ENCODE measurements around the gene PREP.
"Not testable (repeated sequence)": the region's sequence is repeated elsewhere in the genome, so short reads cannot be mapped to it uniquely, and the experiment has no call there.

PREP gene

DNA sequence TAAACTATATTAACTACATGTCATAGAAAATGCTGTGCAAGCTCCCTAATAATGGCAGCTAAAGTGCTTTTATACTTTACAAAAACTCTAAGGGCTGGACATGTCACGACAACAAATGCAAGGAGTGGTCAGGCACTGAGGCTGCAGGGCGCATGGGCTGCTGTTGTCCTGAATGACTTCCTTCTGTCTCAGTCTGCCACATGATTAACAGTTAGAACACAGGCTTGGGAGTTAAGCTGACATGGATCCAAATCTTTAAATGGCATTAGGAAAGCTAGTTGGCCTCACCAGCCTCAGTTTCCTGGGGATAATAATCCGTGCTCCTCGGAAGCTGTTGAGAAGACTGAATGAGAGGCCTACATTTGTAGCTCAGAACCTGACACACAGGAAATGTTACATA, 57.4 kb downstream of the PREP start:
- no peak for DNase-seq (ENCODE audit: low read depth)

DNA sequence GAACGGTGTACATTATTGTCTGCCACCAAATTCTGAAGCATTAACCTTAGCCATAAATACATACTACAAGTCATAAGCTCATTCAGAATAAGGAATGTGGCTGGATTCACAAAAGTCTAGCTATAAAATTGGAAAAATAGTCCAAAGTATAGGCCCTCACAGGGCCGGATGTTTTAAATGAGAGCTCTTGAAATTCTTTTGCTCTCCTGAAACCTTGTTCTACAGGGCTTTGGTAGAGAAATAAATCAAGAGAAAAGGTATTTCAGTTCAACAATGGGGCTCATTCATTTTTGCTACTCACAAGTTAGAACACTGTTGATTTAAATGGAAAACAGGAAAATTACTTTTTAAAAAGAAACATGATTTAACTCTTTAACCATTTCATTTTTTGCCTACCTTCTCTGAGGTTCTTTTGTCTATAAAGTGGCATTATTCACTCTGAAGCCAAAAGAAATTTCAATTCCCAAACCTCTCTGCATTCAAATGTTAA, 58.0 kb downstream of the PREP start:
- DNase-seq (ENCODE audit: low read depth), result no peak

DNA sequence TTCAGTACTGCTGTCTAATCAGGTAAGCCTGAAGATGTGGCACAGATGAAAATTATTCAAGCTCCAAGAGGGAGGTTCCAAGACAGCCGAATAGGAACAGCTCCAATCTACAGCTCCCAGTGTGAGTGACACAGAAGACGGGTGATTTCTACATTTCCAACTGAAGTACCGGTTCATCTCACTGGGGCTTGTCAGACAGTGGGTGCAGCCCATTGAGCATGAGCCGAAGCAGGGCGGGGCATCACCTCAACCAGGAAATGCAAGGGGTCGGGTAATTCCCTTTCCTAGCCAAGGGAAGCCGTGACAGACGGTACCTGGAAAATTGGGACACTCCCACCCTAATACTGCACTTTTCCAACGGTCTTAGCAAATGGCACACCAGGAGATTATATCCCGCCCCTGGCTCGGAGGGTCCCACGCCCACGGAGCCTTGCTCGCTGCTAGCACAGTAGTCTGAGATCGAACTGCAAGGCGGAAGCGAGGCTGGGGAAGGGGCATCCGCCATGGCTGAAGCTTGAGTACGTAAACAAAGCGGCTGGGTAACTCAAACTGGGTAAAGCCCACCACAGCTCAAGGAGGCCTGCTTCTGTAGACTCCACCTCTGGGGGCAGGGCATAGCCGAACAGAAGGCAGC, 64.4 kb downstream of the PREP start:
- not testable (repeated sequence) for DNase-seq (ENCODE audit: low read depth)

DNA sequence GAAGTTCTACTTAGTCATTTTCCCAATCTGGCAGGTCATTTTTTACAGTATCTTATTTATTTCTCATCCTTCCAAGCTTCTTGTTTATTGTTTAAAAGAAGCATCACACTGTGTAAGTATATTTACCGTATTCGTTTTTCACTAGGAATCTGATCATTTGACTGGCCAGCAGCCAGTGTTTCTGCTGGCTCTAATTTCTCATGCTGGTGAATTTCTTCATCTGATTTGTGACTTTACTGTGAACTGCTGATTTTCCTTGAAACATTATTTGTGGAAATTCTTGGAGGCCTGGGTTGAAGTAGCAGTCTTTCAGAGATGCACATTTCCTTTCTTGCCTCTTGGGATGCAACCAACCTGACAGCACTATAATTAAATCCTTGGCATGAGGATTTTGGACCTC, 65.9 kb downstream of the PREP start:
- peak; percentile 23 for DNase-seq (ENCODE audit: low read depth)

DNA sequence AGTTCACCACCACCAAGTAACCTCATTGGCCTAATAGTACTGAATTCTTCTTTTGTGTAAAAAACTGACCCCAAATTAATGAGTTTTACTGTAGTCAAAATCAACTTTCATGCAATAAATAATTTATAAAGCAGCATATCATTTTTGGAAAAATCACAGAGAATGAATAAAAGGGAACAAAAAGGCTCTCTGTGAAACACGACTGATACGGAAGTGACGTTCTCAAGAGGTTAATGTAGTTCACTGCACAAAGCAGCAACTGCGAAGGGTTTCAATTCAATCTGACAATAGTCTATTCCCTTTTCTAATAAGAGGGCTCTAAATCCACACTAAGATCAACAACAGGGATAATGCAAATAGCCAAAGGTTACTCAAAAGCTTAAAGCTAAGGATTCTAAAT, 70.3 kb downstream of the PREP start:
- no peak for DNase-seq (ENCODE audit: low read depth)

DNA sequence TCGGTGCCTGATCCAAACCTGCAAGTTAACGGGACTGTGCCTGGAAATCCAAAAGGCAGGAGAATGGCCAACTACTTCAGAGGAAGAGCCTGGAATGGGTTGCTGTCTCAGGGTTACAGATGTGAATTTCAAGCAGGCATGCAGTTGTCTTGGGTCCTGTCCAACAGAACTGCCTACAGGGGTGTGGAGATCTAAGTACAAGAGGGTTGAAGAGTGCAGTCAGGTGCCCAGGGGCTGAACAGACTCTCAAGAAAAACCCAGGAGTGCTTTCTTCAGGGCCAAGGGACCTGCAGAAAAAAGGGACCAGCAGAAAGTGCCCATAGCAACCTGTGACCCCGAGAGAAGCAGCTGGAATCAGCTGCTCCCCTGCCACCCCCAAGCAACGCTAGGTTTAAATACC, 71.0 kb downstream of the PREP start:
- no peak for DNase-seq (ENCODE audit: low read depth)

DNA sequence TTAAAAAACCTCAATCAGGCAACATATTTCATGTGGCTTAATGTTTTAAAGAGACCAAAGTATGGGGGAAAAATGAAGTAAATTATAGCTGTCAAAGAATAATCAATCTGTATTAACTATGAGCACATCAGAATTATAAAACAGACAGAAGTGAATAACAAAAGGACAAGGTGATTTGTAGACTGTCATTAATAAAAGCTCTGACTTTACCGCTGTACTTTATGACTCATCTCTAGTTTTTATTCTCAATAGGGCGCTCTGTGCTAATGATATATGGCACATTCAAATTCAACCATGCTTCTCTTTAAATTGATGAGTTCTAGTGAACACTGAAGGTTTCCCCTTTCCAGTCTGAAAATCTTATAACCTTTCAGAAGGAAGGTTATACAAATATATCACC, 72.0 kb downstream of the PREP start:
- DNase-seq (ENCODE audit: low read depth), result no peak

DNA sequence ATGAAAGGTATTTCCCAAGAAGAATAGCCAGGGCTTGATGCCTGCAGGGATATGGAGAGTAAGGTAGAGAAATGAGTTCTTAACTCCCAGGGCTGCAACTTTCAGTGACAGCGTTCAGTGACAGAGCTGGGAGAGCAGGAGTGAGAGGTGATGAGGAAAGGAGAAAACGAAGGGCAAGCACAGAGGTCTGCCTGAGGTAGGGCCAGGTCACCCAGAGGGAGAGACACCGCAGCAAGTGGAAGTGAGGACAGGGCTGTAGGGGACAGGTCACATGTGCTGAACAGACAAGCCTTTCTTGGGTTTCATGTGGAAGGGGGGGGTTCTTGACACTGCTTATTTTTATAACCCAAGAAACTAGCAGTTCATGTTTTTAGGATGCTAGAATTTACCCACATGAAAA, 72.5 kb downstream of the PREP start:
- DNase-seq (ENCODE audit: low read depth), result no peak

DNA sequence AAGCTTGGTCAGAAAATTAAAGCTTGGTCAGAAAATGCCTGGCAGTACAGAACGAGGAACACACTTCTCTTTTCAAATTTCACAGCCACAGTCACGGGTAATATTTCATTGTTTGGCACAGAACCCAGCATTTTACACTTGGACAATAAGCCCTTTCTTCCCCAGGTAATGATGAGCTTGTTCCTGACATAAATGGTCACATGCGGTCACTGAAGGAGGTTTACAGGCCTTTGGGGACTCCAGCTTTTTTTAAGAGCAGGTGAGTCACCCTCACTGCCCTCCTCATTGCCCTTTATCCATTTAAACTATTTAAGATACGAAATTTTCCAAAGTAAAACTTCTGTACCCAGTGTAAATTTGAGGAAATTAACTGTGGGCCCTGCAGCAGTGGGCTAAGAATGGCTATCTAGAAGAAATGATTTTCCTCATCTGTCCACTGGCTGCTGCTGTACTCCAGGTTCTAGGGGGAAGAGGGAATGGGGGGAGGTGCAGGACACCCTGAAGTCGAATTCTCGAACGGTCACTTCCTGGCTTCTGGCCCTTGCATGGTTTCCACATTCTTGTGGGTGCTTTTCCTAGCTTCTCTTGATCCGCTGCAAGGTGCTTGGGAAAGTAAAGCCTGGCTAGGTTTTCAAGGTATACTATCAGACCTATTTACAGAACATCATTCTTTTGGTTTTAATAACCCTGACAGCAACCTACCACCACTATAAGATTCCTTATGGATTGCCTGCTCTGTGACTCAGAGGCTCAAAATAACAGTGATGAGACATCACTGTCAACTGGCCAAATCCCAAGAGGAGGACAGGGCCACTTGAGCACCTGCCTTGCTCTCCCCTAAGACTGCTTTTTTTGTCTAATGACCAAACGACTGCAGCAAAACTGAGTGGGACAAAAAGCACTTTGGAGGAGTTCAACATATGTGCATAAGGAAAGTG, 75.8 kb downstream of the PREP start:
- peak; percentile 30 for DNase-seq (ENCODE audit: low read depth)

DNA sequence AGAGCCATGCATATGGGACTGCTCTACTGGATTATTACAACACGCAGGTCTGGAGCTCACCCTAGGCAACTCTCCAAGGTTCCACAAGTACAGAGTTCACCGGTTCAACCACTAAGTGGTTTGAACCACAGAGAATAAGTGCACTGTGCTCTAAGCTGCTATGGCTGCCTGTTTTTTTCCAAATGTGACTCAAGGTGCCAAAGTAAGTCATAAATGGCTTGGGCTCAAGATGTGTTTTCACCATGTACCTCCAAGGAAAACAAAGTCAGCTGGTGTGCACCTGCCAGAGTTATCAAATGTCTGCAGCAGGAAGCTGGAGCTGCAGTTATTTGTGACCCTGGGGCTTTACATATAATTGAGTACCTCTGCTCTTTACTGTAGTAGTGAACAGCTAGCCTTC, 76.7 kb downstream of the PREP start:
- peak; percentile 63 for DNase-seq (ENCODE audit: low read depth)

DNA sequence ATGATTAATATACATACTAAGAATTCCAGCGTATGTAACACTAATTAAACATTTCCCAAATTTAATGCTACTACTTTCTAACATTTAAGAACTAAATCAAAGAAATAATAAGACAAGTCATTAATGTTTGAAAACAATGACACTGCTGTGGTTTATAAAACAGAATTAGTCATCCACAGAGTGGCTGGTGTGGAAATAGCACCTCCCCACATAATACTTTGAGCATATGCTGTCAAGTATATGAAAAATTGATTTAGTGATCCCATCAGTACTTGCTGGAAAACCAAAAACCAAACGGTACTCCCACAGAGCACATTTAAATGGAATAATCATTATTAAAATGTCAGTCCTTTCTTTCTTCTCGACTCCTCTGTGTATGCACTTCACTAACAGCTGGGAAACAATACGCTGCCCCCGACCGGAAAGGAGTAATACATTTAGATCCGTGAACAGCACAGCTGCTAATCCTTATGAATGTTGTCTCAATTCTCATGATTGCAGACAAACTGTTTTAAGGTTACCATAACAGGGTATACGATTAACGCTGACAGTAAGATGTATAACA, 78.4 kb downstream of the PREP start:
- no peak for DNase-seq (ENCODE audit: low read depth)

DNA sequence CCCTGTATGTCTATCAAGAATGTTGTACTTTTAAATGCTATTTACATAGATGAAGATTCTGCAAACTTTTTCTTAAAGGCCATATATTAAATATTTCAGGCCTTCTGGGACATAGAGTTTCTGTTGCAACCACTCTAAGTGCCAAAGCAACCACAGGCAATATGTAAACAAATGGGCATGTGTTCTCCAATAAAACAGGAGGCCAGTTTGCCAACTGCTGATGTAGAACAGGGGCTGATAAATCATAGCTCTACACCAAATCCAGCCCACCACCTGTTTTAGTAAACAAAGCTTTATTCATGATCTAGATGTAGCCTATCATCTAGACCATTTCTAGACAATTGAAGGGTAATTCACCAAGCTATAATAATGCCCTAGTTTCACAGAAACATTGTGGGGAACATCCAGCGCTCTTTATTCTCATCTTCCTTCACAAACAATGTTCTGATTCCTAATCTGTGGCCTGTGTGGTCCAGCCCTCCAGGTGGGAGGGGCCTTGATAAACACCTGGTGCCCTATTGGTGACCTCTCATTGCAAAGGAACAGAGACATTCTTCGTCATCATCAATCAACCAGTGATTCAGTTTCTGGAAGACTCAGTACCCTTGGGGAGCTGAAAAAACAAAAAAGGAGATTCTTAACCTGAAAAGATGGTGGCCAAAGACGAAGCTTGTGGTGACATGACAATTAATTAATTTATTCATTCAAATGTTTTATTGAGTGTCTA, 80.2 kb downstream of the PREP start:
- DNase-seq (ENCODE audit: low read depth), result peak; percentile 48

DNA sequence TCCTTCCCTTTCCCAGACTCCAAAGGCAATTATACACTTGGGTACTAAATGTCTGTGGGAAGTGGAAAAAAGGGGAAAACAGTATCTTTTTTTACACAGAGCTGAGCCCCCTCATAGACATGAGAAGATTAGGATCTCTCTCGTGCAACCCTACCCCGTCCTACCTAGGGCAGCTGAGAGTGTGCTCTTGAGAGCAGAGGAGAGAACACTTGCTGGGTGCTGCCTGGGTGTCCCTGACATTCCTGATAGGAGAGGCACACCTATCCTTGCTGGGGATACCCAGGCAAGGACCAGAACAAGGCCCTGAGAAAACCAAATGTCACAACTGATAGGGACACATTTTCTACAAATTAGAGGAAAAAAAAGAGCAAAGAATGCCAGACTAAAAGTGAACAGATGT, 81.2 kb downstream of the PREP start:
- DNase-seq (ENCODE audit: low read depth), result no peak

DNA sequence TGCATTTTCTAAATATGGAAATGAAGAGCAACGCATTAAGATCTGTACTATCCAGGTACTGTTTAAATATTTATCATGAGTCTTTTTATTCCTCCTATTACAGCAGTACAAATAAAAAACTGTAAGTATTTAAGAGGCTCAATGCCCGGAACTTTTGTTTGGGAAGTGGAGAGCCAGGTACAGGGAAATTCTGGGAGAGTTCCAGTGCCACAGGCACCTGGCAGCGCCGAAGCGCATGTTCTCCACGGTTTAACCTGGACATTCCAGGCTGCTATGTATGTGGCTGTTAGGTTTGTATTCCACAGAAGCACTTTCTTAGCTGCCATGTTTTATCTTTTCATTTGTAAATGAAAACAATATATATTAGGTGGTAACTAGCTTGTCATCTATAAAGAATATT, 81.7 kb downstream of the PREP start:
- no peak for DNase-seq (ENCODE audit: low read depth)

DNA sequence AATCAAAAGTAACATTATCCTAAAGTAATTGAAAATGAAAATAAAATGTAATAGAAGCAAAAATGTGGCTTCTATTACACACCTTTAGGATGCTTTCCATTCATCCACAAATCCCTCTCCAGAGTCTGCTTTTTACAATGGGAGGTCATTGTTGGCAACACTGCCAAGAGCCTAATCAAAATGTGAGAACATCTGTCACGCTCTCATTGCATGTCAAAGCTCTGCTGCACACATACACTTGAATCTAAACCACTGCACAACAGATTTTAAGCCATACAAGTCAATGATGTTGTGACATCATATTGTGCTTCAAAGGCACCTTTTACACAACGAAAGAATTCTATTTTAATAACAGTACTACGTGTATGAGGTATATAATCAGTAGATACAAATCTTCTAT, 82.1 kb downstream of the PREP start:
- DNase-seq (ENCODE audit: low read depth), result no peak

DNA sequence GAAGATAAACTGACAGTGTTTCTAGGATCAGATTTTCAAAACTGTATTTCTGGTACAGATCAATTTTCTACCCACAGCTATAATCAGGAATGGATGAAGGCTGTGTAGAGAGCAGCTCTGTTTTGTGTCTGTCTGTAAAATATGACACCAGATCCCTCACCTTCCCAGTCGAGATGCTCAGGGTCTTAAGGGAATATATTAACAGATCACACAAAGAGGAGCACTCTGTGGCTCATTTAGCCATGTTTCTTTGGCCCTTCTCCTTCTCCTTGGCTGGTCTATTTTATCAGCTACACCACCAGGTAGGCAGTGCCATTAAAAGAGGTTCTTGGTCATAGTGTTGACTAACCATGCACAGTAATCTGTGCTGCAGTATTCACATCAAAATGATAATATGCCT, 82.6 kb downstream of the PREP start:
- no peak for DNase-seq (ENCODE audit: low read depth)

DNA sequence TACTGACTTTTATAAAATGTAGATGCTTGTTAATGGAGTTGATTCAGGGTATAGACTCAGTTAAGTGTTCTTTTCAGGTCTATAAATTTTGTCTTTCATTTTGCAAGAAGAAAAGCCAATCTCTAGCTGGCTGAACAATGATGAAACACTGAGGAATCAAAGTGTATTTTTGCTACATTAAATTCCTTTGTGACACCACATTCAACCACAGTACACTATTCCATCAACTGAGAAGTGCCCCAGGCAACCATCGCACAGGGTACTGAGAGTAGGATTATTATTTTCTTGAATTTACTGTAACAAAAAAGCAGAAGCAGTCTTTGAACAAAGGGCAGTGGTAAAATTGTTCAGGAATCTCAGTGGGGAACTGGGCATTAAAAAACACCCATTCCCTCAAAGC, 83.6 kb downstream of the PREP start:
- peak; percentile 14 for DNase-seq (ENCODE audit: low read depth)

DNA sequence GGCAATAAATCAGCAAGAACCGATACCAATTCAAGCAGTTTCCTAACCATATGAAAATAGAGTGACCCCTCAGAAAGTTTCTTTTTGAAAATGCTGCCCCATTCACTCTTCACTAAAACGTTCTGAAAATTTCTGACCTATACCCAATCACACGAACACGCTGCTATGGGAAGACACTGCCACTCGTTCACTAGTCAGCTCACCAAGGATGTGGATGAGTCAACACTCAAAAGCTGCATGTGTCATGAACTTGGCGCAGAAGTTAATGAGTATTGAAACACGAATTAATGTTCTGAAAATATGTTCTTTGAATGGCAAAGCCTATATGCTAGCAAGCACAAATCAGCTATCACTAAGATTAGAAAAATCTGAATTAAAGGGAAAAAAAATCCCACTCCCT, 84.2 kb downstream of the PREP start:
- DNase-seq (ENCODE audit: low read depth), result no peak

DNA sequence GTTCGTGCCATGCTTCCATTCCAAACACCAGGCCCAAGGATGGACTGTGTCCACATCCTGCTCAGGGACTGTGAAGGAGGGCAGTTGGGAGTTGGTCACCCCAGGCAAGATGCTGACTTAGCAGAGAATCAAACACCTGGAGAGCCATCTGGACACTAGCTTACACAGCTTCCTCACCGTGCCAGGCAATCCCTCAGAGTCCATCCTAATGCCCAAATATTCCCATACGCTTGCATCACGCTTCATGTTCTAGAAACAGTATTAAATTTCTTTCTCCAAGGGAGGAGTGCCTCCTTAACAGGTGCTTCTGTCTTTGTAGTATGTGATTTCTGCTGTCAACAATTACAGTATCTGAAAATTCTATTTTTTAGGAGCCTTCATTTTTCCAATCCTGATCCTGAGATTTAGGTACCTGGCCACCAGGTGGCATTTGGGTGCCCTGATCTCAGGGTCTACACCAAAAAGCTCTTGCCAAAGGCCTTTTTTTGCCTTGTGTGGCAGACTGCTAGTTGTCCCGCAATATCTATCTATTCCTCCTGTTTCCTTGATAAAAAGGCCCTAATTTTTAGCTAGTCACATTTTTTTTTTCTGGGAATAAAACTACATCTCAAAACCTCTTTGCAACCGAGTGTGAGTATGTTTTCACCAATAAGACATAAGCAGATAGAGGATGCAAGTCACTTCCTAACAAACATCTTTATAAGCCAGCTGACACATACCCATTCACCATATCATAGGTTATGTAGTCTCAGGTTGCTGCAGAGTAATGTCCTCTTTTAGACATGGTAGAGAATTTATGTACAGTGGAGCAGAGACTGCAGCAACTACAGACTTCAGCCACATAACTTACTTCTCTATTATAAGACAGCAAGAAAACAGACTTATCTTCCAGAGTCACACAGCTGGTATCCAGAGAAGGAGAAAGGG, 85.0 kb downstream of the PREP start:
- DNase-seq (ENCODE audit: low read depth), result no peak

DNA sequence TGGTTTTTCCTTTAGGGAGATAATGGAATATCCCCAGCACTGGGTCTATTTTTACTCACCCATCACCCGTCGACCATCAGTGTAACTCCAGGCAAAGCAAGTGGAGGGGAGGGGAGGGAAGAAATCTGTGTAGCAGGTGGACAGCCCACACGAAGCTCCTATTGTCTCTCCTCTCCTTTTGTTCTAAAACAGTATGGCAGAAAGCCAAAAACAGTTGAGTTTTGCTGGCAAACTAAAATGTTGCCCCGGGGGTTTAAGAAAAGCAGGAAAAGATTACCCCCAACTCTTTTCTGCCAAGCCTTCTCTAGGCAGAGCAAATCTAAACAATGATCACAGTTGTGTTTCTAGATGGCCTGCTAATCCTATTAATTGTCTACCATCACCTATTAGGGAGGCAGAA, 89.7 kb downstream of the PREP start:
- no peak for DNase-seq (ENCODE audit: low read depth)

DNA sequence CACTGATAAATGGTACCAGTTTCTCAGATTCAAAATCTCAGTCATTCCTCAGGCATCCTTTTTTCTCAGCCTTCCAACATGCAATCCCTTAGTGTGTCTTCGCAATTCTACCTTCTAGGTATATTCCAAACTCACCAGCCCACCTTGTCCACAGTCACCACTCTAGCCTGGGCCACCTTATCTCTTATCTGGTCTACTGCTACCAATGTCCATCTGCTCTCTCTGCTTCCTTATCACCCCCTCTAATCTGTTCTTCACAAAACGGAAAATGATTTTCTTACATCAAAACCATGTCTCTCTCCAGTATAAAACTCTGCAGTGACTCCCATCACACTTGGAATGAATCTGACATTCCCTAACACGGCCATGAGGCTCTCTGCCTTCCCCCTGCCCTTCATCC, 91.9 kb downstream of the PREP start:
- no peak for DNase-seq (ENCODE audit: low read depth)

All from fibroblast of gingiva (primary cell).